HFF-Myc (cell line): ENCODE data around the gene TNS4.

Experiments used
- DNase-seq: peaks from one replicate; pipeline ENCODE4 v3.0.0-alpha.2; 2011; ENCODE audit warnings: low read depth; ENCODE audit errors: extremely low read depth
- H3K4me3 ChIP-seq: replicated peaks from 2 replicates; pipeline ENCODE4 v1.5.1; 2011; ENCODE audit warnings: low read depth, mild to moderate bottlenecking, control low read depth, low read length
- TF ChIP-seq, protein P1 (sequence below): IDR thresholded peaks from 2 replicates; pipeline ENCODE4 v1.5.1; 2012; ENCODE audit warnings: mild to moderate bottlenecking, low read depth, low read length, control low read depth; ENCODE audit errors: missing control alignments

The TNS4 gene

DNA sequence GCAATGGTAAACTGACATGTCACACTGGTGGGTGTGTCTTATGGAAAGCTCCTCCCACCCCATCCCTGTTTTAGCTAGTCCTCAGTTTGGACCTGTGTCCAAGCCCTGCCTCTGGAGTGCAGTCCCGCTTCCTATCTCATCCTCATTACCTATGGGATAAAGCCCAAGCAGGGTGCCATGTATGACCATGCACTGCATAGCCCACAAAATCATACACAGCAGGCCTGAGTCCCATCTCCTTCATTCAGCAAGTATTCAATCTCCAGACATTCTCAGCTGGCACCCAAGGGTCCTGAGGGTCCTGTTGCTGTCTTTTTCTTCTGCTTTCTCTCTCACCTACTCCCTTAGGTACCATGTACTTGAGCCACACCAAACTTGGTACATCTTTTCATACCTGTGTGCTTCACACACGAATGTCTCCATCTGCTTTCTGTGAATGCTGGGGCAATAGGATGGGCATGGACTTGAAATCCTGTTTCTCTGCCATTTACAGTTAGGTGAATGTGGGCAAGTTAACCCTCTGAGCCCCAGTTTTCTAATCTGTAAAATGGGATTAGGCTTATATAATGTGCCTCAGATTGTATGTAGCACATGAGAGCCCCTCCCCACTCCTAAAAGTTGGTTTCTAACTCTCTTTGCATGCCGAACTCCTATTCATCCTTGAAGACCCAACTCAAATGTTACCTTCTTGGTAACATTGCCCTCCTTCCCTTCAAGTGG is 28.5 kb downstream of the TNS4 start:
- TF ChIP-seq, protein P1, sequence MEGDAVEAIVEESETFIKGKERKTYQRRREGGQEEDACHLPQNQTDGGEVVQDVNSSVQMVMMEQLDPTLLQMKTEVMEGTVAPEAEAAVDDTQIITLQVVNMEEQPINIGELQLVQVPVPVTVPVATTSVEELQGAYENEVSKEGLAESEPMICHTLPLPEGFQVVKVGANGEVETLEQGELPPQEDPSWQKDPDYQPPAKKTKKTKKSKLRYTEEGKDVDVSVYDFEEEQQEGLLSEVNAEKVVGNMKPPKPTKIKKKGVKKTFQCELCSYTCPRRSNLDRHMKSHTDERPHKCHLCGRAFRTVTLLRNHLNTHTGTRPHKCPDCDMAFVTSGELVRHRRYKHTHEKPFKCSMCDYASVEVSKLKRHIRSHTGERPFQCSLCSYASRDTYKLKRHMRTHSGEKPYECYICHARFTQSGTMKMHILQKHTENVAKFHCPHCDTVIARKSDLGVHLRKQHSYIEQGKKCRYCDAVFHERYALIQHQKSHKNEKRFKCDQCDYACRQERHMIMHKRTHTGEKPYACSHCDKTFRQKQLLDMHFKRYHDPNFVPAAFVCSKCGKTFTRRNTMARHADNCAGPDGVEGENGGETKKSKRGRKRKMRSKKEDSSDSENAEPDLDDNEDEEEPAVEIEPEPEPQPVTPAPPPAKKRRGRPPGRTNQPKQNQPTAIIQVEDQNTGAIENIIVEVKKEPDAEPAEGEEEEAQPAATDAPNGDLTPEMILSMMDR, result no peak
- DNase-seq, result no peak
- H3K4me3 ChIP-seq, result no peak overlapping the region

DNA sequence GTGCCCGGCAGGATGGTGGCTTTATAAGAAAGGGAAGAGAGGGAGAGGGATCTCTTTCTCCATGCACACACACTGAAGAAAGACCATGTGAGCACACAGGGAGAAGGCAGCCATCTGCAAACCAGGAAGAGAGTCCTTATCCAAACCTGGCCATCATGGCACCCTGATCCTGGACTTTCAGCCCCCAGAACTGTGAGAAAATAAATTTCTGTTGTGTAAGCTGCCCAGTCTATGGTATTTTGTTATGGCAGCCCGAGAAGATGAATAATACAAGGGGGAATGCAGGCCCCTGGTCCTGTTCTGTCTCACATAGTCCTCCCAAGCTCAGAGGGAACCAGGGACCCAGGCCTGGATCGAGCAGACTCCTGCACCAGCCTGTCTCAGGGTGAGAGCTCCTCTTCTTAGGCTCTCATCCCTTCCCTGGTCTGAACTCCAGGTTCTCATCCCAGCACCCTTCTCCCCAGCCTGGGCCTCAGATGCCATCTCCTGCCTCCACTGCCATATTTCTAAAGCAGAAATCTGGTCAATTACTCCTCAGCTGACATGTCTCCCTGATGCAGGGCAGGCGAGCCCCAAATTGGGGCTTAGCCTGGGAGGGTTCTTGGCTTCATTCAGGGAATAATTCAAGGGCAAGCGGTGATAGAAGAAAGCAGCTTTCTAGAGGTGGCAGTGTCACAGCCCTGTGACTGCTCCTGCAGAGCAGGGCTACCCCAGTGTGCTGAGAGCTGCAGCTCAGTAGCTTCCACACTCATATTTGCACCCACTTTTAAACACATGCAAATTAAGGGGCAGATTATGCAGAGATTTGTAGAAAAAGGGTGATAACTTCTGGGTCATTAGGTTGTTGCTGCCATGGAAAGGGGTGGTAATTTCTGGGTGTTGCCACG is 29.3 kb downstream of the TNS4 start:
- H3K4me3 ChIP-seq, result no peak overlapping the region
- TF ChIP-seq, protein P1, result no peak
- no peak for DNase-seq

DNA sequence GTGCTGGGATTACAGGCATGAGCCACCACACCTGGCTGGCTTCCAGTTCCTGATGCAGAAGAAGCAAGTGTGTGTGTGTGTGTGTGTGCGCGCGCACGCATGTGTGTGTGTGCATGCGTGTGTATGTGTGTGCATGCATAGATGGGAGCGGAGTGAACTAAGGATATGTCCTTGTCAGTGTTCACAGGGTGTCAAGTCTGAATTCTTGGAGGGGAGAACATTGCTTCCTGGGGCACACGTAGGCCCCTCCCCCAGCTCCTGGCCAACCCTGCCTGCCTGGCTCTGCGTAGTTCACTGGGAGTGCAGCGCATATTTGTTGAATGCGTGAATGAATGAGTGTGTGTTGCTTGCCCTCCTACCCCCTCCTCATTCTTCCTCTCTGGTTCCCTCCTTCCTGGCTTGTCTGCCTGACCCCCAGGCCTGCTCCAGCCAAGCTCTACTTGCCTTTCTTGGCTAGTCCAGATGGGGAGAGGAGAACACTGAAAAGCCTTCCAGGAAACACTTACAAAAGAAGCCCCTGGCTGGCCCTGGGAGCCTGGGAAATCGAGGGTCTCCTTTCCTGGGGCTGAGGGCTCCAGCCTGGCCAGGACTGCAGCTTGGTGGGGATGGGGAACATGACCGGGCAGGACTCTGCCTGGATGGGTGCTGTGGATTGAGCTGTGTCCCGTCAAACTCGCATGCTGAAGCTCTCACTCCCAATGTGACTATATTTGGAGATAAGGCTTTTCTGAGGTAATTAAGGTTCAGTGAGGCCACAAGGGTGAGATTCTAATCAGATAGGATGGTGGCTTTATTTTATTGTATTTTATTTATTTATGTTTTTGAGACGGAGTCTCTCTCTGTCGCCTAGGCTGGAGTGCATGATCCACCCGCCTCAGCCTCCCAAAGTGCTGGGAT is 30.2 kb downstream of the TNS4 start:
- TF ChIP-seq, protein P1, result no peak
- DNase-seq, result no peak
- no peak overlapping the region for H3K4me3 ChIP-seq

DNA sequence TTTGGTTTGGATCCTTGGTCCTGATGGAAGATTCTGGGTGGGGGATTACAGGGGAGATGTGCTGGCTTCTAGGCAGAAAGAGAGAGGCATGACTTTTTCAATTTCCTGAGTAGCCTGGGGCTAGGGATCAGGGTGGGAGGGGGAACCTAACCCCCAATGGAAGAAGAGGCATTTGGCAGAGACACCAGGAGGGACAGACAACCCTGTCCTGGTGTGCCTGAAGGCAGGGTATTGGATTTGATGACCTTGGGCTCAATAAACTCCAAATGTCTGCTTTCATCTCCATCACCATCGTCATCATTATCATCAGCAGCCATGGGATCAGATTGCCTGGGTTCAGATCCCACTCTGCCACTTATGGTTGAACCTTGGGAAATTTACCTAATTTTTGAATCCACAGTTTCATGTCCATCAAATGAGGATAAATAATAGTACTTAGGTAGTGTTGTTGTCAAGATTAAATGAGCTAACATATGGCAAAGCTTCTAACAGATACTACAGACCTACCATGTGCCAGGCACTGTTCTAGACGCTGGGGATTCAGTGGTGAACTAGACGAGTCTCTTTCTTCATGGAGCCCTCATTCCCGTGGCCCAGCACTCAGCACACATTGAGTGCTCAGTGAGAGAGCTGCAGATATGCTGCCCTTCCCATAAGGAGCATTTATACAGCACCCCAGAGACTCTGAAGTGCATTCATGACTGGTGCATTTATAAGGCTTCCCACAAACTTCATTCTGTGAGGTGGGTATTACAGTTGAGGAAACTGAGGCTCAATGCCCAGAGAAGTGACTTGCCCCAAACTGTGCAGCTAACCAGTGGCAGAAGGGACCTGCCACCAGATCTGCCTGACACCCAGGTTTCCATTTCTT is 31.4 kb downstream of the TNS4 start:
- H3K4me3 ChIP-seq, result no peak overlapping the region
- TF ChIP-seq, protein P1, result no peak
- DNase-seq, result no peak

DNA sequence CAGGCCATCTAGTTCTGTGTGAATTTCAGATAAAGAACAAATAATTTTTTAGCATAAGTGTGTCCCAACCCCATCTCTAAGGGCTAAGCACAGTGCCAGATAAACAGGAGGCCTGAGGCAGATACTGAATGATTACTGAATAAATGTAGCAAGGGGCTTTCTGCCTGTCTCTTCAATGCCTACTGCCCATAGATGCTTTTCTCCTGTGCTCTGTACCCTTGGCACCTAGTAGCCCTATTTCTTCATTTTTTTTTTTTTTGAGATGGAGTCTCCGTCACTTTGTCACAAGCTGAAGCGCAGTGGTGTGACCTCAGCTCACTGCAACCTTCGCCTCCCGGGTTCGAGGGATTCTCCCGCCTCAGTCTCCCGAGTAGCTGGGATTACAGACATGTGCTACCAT is 32.9 kb downstream of the TNS4 start:
- TF ChIP-seq, protein P1, result no peak
- DNase-seq, result no peak
- no peak overlapping the region for H3K4me3 ChIP-seq
